ENCODE measurements around the gene XAF1.

XAF1 gene

GRCh38 chr17:6713130-6713917, 42.5 kb upstream of the XAF1 start, which contains the start of gene SLC13A5:
Gene SLC13A5 (minus strand): TSS chr17:6713369. CDS start chr17:6713333, 36 bp downstream.
- Histone ChIP-seq H3K9me2 (ENCODE audit: low read depth, low read length) (no peaks in the 10 kb centered on the region), H3K27ac (ENCODE audit: low read depth, low read length, poor library complexity, severe bottlenecking) (no peak within 1 kb of the TSS), H2AFZ (ENCODE audit: low read length) (no peak within 1 kb of the TSS), H3K27me3 (ENCODE audit: insufficient read depth, low read length) (no peaks in the 10 kb centered on the region), H3F3A (ENCODE audit: insufficient read depth, low read length) (no peaks in the 10 kb centered on the region), H3K36me3 (ENCODE audit: insufficient read depth, low read length) (no peaks in the 10 kb centered on the region; the same call in 1 of the 2 replicates), H3K9ac (ENCODE audit: low read length) (no peak within 1 kb of the TSS), H3K9me3 (ENCODE audit: low read length) (no peaks in the 10 kb centered on the region), H3K79me2 (ENCODE audit: insufficient read depth, low read length) (no peaks in the 10 kb centered on the region), H4K20me1 (ENCODE audit: insufficient read depth, low read length) (no peaks in the 10 kb centered on the region), H3K4me2 (ENCODE audit: low read length) (no peak within 1 kb of the TSS), H3K4me1 (ENCODE audit: insufficient read depth, low read length, severe bottlenecking) (no peaks in the 10 kb centered on the region), H3K4me3 (ENCODE audit: low read depth, low read length, poor library complexity, severe bottlenecking) (no peak within 1 kb of the TSS)
- TF ChIP-seq EZH2 (IDR thresholded peaks at IDR 0.05; ENCODE audit: borderline replicate concordance, low read length) (no peak), CTCF (IDR thresholded peaks at IDR 0.05; ENCODE audit: low read length) (no peak)

DNA sequence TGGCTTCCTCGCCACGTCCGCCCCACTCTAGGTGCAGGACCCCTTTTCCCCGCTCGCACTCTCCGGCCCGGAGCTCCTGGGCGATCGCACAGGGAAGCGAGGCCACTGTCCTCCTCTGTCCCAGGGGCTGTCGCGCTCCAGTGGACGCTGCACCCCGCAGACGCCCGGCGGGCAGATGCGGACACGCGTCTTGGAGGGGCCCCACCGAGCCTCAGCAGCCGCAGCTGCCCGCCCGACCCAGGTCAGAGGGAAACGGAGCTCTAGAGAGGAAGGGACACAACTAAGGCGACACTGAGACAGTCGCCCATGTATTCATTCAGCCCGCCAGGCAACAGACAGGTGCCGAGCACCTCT, 42.0 kb upstream of the XAF1 start:
- Histone ChIP-seq H3F3A (ENCODE audit: insufficient read depth, low read length) (no peaks in the 10 kb centered on the region), H3K27me3 (ENCODE audit: insufficient read depth, low read length) (no peaks in the 10 kb centered on the region), H3K9ac (ENCODE audit: low read length) (no peak overlapping the region), H3K27ac (ENCODE audit: low read depth, low read length, poor library complexity, severe bottlenecking) (no peak overlapping the region), H3K4me3 (ENCODE audit: low read depth, low read length, poor library complexity, severe bottlenecking) (no peak overlapping the region), H2AFZ (ENCODE audit: low read length) (no peak overlapping the region), H3K79me2 (ENCODE audit: insufficient read depth, low read length) (no peaks in the 10 kb centered on the region), H3K36me3 (ENCODE audit: insufficient read depth, low read length) (no peaks in the 10 kb centered on the region; the same call in 1 of the 2 replicates), H3K4me1 (ENCODE audit: insufficient read depth, low read length, severe bottlenecking) (no peaks in the 10 kb centered on the region), H3K9me2 (ENCODE audit: low read depth, low read length) (no peaks in the 10 kb centered on the region), H3K4me2 (ENCODE audit: low read length) (no peak overlapping the region), H4K20me1 (ENCODE audit: insufficient read depth, low read length) (no peaks in the 10 kb centered on the region), H3K9me3 (ENCODE audit: low read length) (no peaks in the 10 kb centered on the region)
- no peak for TF ChIP-seq CTCF (IDR thresholded peaks at IDR 0.05; ENCODE audit: low read length)
- no peak for TF ChIP-seq EZH2 (IDR thresholded peaks at IDR 0.05; ENCODE audit: borderline replicate concordance, low read length)

GRCh38 chr17:6714315-6714874, 41.5 kb upstream of the XAF1 start:
- Histone ChIP-seq H3K36me3 (ENCODE audit: insufficient read depth, low read length) (no peaks in the 10 kb centered on the region; the same call in 1 of the 2 replicates), H3K4me1 (ENCODE audit: insufficient read depth, low read length, severe bottlenecking) (no peaks in the 10 kb centered on the region), H3K27ac (ENCODE audit: low read depth, low read length, poor library complexity, severe bottlenecking) (no peak overlapping the region), H3K9ac (ENCODE audit: low read length) (no peak overlapping the region), H3K9me2 (ENCODE audit: low read depth, low read length) (no peaks in the 10 kb centered on the region), H3F3A (ENCODE audit: insufficient read depth, low read length) (no peaks in the 10 kb centered on the region), H4K20me1 (ENCODE audit: insufficient read depth, low read length) (no peaks in the 10 kb centered on the region), H3K79me2 (ENCODE audit: insufficient read depth, low read length) (no peaks in the 10 kb centered on the region), H3K4me2 (ENCODE audit: low read length) (no peak overlapping the region), H2AFZ (ENCODE audit: low read length) (no peak overlapping the region), H3K9me3 (ENCODE audit: low read length) (no peaks in the 10 kb centered on the region), H3K4me3 (ENCODE audit: low read depth, low read length, poor library complexity, severe bottlenecking) (no peak overlapping the region), H3K27me3 (ENCODE audit: insufficient read depth, low read length) (no peaks in the 10 kb centered on the region)
- TF ChIP-seq EZH2 (IDR thresholded peaks at IDR 0.05; ENCODE audit: borderline replicate concordance, low read length) (no peak), CTCF (IDR thresholded peaks at IDR 0.05; ENCODE audit: low read length) (no peak)

Measured in OCI-LY1 (cell line).